ENCODE measurements around the gene KRT9. TPM values are rescaled to one million over a fixed set of nuclear protein-coding genes. Genes with fewer than 3 reads are reported as not detected.

KRT9 gene
- total and polyA plus RNA-seq, 9 of the 15 experiments (the other 6 are each of a cell fraction or from before 2014, with no cell fraction given) = 0.03 TPM; not detected in 8

- no peak for TF ChIP-seq ZBTB17 (CRISPR knock-in tag; IDR thresholded peaks at IDR 0.05)
- 0 out of 2 replicates have a peak, but pooled peaks have one; percentile 56 for TF ChIP-seq ZKSCAN1 (IDR thresholded peaks at IDR 0.05; ENCODE audit: low read depth, low read length)
- no peak for TF ChIP-seq RAD51 (IDR thresholded peaks at IDR 0.05; ENCODE audit: borderline replicate concordance, low read depth)
- TF ChIP-seq ZFP36 (IDR thresholded peaks at IDR 0.05; ENCODE audit: low read depth, low read length, partially characterized antibody) = peak; percentile 96
- no peak for TF ChIP-seq BRF1 (IDR thresholded peaks at IDR 0.05; ENCODE audit: borderline replicate concordance, extremely low read depth, insufficient read length)
- peak; percentile 86 for TF ChIP-seq SMARCA5 (IDR thresholded peaks at IDR 0.05)
- peak; percentile 68 for TF ChIP-seq BRD9 (IDR thresholded peaks at IDR 0.05; ENCODE audit: low read depth, partially characterized antibody)
- TF ChIP-seq SUPT5H (IDR thresholded peaks at IDR 0.05) = 0 out of 2 replicates have a peak, but pooled peaks have one; percentile 12
- no peak for TF ChIP-seq HNRNPLL (IDR thresholded peaks at IDR 0.05; ENCODE audit: low read depth, low read length, poor library complexity, severe bottlenecking)
- no peak for TF ChIP-seq ZBTB33 (CRISPR knock-in tag; IDR thresholded peaks at IDR 0.05)
- TF ChIP-seq ESRRA (IDR thresholded peaks at IDR 0.05; ENCODE audit: borderline replicate concordance, low read depth) = peak; percentile 35; the same call in 1 of the 2 replicates
- peak; percentile 99 for TF ChIP-seq RBM25 (IDR thresholded peaks at IDR 0.05; ENCODE audit: low read depth, low read length, severe bottlenecking)
- TF ChIP-seq ZBTB34 (CRISPR knock-in tag; IDR thresholded peaks at IDR 0.05) = no peak
- peak; percentile 83 to 90 for TF ChIP-seq KDM1A (IDR thresholded peaks at IDR 0.05)
- TF ChIP-seq ZNF347 (CRISPR knock-in tag; IDR thresholded peaks at IDR 0.05; ENCODE audit: low read depth) = no peak
- no peak for TF ChIP-seq HEY1 (CRISPR knock-in tag; IDR thresholded peaks at IDR 0.05; ENCODE audit: borderline replicate concordance)
- peak; percentile 96 for TF ChIP-seq BCOR (IDR thresholded peaks at IDR 0.05)
Measured at GRCh38 chr17:41522301-41523224, 49.3 kb downstream of the KRT9 start (continued).
